ENCODE data around the gene PVALEF. TPM values are rescaled to one million over a fixed set of nuclear protein-coding genes. Genes with fewer than 3 reads are reported as not detected.

PVALEF gene
- total RNA-seq, 1 donor from 2014 or later = not detected

DNA sequence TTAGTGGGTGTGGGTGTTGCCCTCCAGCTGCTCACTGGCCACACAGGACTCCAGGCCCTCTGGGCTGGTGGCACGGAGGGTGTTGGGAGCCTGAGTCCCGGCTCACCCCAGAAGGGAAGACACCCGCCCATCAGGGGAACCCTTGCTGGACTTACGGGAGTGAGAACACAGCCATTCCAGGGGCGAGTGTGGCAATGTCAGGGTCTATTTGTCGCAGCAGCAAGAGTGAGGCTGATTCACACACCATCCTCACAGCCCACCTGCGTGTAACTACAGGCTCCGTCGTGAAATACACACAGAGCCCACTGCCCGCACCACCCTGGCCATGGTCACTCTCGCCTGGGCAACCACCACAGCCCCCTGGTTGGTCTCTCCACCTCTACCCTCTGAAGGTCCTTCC lies 18.5 kb downstream of the PVALEF start:
- TF ChIP-seq, protein P1, sequence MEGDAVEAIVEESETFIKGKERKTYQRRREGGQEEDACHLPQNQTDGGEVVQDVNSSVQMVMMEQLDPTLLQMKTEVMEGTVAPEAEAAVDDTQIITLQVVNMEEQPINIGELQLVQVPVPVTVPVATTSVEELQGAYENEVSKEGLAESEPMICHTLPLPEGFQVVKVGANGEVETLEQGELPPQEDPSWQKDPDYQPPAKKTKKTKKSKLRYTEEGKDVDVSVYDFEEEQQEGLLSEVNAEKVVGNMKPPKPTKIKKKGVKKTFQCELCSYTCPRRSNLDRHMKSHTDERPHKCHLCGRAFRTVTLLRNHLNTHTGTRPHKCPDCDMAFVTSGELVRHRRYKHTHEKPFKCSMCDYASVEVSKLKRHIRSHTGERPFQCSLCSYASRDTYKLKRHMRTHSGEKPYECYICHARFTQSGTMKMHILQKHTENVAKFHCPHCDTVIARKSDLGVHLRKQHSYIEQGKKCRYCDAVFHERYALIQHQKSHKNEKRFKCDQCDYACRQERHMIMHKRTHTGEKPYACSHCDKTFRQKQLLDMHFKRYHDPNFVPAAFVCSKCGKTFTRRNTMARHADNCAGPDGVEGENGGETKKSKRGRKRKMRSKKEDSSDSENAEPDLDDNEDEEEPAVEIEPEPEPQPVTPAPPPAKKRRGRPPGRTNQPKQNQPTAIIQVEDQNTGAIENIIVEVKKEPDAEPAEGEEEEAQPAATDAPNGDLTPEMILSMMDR (IDR thresholded peaks at IDR 0.05) = no peak
- ATAC-seq (no peak), DNase-seq (no peak)
- intact Hi-C loops (cut with DNase I) = no loop called here
- Histone ChIP-seq H3K27me3 (ENCODE audit: low read depth) (peaks cover 5% of the 10 kb centered on the region), H3K4me3 (no peak overlapping the region), H3K27ac (no peak overlapping the region), H3K4me1 (no peaks in the 10 kb centered on the region), H3K36me3 (no peaks in the 10 kb centered on the region), H3K9me3 (no peaks in the 10 kb centered on the region)

DNA sequence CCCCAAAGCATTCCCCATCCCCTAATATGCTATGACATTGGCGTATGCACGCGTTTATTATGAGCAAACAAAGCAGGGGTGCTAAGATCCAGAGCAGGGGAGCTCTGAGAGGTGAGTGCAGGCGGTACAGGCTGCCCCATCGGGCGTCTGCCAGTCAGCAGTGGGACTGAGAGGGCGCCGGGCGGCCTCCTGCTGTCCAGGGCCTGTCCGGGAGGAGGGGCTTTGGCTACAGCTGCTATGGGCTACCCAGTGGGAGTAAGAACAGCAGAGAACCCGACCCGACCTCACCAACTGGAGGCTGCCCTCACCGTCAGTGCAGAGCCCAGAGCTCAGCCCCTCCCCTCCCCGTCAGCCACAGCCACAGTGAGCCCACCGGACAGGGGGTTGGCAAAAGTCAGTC lies 19.2 kb downstream of the PVALEF start:
- peaks cover 5% of the 10 kb centered on the region for H3K27me3 ChIP-seq (ENCODE audit: low read depth)
- no peaks in the 10 kb centered on the region for H3K4me1 ChIP-seq
- ATAC-seq = no peak
- intact Hi-C loops (cut with DNase I) = no loop called here
- TF ChIP-seq, protein P1 (IDR thresholded peaks at IDR 0.05) = no peak
- H3K4me3 ChIP-seq = no peak overlapping the region
- H3K27ac ChIP-seq = no peak overlapping the region
- peaks cover under 1% of the 10 kb centered on the region for H3K36me3 ChIP-seq
- no peak for DNase-seq
- H3K9me3 ChIP-seq = no peaks in the 10 kb centered on the region

DNA sequence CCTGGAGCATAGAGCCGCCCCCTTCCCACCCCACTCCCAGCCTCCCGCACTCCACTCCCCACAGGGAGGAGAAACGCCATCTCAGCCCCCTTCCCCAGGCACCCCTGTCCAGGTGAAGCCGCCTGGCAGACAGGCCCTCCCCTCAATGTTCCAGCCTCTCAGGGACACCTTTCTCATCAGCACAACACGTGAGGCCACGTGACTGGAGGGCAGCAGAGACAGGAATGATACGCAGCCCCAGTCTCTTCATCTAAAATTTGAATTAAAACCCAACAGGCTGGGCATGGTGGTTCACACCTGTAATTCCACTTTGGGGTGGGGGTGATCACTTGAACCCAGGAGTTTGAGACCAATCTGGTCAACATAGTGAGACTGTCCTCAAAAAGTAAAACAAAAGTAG lies 20.9 kb downstream of the PVALEF start:
- intact Hi-C loops (cut with DNase I) = no loop called here
- Histone ChIP-seq H3K9me3 (no peaks in the 10 kb centered on the region), H3K36me3 (peaks cover 6% of the 10 kb centered on the region), H3K4me1 (no peaks in the 10 kb centered on the region), H3K4me3 (no peak overlapping the region), H3K27me3 (ENCODE audit: low read depth) (peaks cover 5% of the 10 kb centered on the region), H3K27ac (no peak overlapping the region)
- ATAC-seq = no peak
- no peak for DNase-seq
- TF ChIP-seq, protein P1 (IDR thresholded peaks at IDR 0.05) = no peak

DNA sequence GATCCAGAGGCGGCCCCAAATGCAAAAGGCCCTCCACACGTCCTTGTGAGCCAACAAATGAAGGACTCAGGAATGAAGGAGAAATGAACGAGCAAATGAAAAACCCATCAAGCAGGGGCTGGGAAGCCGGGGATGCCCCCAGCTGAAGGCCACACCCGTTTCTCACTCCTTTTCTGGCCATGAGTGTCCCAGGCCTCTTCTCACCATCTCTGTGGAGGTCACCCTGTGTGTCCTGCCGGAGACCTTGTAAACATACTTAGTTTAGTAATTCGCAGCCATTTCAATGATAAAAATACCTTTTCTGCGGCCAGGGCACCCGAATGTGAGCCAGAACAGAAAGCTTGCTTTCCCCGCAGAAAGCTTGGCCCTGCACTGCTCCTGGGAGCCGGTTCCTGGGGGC lies 21.8 kb downstream of the PVALEF start:
- ATAC-seq (no peak), DNase-seq (no peak)
- Histone ChIP-seq H3K27me3 (ENCODE audit: low read depth) (no peaks in the 10 kb centered on the region), H3K27ac (no peak overlapping the region), H3K4me3 (no peak overlapping the region), H3K9me3 (no peaks in the 10 kb centered on the region), H3K36me3 (peaks cover 6% of the 10 kb centered on the region), H3K4me1 (no peaks in the 10 kb centered on the region)
- intact Hi-C loops (cut with DNase I) = no loop called here
- TF ChIP-seq, protein P1 (IDR thresholded peaks at IDR 0.05) = no peak

DNA sequence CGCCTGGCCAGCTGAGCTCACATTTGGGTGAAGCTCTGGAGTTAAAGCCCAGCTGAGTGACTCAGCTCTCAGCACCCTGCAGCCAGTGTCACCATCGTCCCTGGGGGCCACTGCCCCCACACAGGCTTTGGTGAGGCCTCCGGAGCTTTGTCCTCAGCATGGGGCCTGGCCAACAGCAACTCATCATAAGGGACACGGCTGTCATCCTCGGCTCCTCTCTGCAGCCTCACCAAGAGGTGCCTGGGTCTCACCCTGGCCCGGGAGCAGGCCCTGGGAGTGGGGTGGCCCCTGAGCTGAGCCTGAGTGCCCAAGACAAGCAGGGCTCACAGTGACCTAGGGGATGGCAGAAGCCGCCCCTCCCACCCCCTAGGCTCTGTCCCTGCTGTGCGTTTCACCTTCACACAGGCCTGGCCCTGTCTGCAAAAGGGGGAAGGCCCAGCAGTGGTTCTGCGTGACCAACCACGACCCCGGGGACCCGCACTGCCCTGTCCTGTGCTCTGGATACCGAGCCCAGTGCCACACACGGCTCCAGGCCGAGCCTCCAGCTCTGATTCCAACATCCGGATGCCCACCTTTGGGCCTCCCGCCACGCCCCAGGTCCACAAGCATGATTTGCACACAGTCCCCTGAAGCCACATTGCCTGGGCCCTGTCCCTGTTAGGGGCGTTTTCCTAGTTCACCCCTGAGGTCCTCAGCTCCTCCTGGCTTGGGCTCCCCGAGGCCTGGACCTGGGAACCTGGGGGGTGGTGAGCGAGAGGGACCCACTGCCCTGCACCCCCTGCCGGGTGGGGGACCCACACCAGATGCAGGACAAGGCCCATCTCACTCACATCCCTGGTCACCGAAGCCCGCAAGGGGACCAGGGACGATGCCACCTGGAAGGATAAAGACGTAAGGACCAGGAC lies 22.5 kb downstream of the PVALEF start:
- intact Hi-C loops (cut with DNase I) = no loop called here
- ATAC-seq = no peak
- peaks cover 6% of the 10 kb centered on the region for H3K36me3 ChIP-seq
- DNase-seq = no peak
- TF ChIP-seq, protein P1 (IDR thresholded peaks at IDR 0.05) = no peak
- H3K4me3 ChIP-seq = no peak overlapping the region
- H3K9me3 ChIP-seq = no peaks in the 10 kb centered on the region
- H3K27me3 ChIP-seq (ENCODE audit: low read depth) = no peaks in the 10 kb centered on the region
- no peak overlapping the region for H3K27ac ChIP-seq
- no peaks in the 10 kb centered on the region for H3K4me1 ChIP-seq
